ENCODE measurements around the gene RASGRP4. TPM values are rescaled to one million over a fixed set of nuclear protein-coding genes. Genes with fewer than 3 reads are reported as not detected.

Gene RASGRP4
- total RNA-seq, 1 donor from 2014 or later: 8.1 TPM

- peaks cover 16% of the 10 kb centered on the region for H3K36me3 Mint-ChIP-seq (ENCODE audit: low read depth, unreplicated experiment)
- DNase-seq (ENCODE audit: low spot score): no peak
- TF ChIP-seq, protein P1, sequence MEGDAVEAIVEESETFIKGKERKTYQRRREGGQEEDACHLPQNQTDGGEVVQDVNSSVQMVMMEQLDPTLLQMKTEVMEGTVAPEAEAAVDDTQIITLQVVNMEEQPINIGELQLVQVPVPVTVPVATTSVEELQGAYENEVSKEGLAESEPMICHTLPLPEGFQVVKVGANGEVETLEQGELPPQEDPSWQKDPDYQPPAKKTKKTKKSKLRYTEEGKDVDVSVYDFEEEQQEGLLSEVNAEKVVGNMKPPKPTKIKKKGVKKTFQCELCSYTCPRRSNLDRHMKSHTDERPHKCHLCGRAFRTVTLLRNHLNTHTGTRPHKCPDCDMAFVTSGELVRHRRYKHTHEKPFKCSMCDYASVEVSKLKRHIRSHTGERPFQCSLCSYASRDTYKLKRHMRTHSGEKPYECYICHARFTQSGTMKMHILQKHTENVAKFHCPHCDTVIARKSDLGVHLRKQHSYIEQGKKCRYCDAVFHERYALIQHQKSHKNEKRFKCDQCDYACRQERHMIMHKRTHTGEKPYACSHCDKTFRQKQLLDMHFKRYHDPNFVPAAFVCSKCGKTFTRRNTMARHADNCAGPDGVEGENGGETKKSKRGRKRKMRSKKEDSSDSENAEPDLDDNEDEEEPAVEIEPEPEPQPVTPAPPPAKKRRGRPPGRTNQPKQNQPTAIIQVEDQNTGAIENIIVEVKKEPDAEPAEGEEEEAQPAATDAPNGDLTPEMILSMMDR (IDR thresholded peaks at IDR 0.05; ENCODE audit: unreplicated experiment): no peak
- H3K4me3 Mint-ChIP-seq (ENCODE audit: unreplicated experiment): no peak overlapping the region
- no peak overlapping the region for H3K27ac Mint-ChIP-seq (ENCODE audit: unreplicated experiment)
- no peaks in the 10 kb centered on the region for H3K4me1 Mint-ChIP-seq (ENCODE audit: unreplicated experiment)
- H3K9me3 Mint-ChIP-seq (ENCODE audit: unreplicated experiment): no peaks in the 10 kb centered on the region
- H3K27me3 Mint-ChIP-seq (ENCODE audit: unreplicated experiment): peaks cover 19% of the 10 kb centered on the region
These were observed 22.2 kb upstream of the RASGRP4 start for GRCh38 chr19:38448225-38448624.

- TF ChIP-seq, protein P1 (IDR thresholded peaks at IDR 0.05; ENCODE audit: unreplicated experiment): no peak
- no peak for DNase-seq (ENCODE audit: low spot score)
- H3K4me3 Mint-ChIP-seq (ENCODE audit: unreplicated experiment): peak overlapping the region; percentile 52
- H3K27me3 Mint-ChIP-seq (ENCODE audit: unreplicated experiment): peaks cover 12% of the 10 kb centered on the region
- no peak overlapping the region for H3K27ac Mint-ChIP-seq (ENCODE audit: unreplicated experiment)
- peaks cover 15% of the 10 kb centered on the region for H3K36me3 Mint-ChIP-seq (ENCODE audit: low read depth, unreplicated experiment)
- peaks cover 3% of the 10 kb centered on the region for H3K4me1 Mint-ChIP-seq (ENCODE audit: unreplicated experiment)
- H3K9me3 Mint-ChIP-seq (ENCODE audit: unreplicated experiment): peaks cover 4% of the 10 kb centered on the region
These were observed 19.3 kb upstream of the RASGRP4 start for GRCh38 chr19:38445362-38445761.

DNA sequence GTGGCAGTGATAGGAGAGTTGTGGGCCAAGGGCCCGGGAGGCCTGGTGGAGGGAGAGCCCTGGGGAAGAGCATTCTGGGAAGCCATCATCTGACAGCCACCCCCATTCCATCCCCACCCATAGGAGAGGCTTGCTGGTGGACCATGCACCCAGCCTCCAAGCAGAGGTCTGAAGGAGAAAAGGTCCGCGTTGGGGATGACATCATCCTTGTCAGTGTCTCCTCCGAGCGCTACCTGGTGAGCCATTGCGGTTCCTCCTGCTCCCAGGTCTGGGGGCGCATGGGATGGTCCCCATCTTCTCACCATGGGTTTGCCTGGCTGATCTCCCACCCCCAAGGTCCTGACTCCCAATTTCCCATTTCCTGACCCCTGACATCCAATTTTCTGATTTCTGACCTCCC is 18.0 kb upstream of the RASGRP4 start:
- no peak overlapping the region for H3K27ac Mint-ChIP-seq (ENCODE audit: unreplicated experiment)

DNA sequence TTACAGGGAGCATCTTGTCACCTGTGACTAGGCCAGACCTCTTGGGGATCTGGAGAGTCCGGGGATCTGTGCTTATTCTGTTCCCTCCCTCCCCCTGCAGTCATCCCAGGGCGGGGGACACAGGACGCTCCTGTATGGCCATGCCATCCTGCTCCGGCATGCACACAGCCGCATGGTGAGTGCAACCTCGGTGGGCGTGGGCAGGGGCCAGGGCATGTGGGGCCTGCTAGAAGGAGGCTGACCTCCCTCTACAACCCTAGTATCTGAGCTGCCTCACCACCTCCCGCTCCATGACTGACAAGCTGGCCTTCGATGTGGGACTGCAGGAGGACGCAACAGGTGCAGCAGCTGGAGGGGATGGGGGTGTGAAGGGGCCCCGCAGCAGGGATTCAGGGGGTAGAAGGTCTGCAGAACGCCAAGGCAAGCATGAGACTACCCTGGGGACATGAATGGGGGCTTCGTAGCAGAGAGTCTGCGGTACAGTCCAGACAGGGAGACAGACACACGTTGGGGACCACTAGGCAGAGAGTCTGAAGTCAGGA is 17.5 kb upstream of the RASGRP4 start:
- H3K36me3 Mint-ChIP-seq (ENCODE audit: low read depth, unreplicated experiment): no peaks in the 10 kb centered on the region
- H3K9me3 Mint-ChIP-seq (ENCODE audit: unreplicated experiment): peaks cover 4% of the 10 kb centered on the region
- TF ChIP-seq, protein P1 (IDR thresholded peaks at IDR 0.05; ENCODE audit: unreplicated experiment): no peak
- DNase-seq (ENCODE audit: low spot score): no peak
- H3K27ac Mint-ChIP-seq (ENCODE audit: unreplicated experiment): no peak overlapping the region
- H3K4me1 Mint-ChIP-seq (ENCODE audit: unreplicated experiment): peaks cover 3% of the 10 kb centered on the region
- H3K27me3 Mint-ChIP-seq (ENCODE audit: unreplicated experiment): peaks cover 10% of the 10 kb centered on the region
- H3K4me3 Mint-ChIP-seq (ENCODE audit: unreplicated experiment): no peak overlapping the region

More for the DNA sequence above, 18.0 kb upstream of the RASGRP4 start:
- H3K9me3 Mint-ChIP-seq (ENCODE audit: unreplicated experiment): peaks cover 4% of the 10 kb centered on the region
- TF ChIP-seq, protein P1 (IDR thresholded peaks at IDR 0.05; ENCODE audit: unreplicated experiment): no peak
- H3K27me3 Mint-ChIP-seq (ENCODE audit: unreplicated experiment): peaks cover 10% of the 10 kb centered on the region
- no peak for DNase-seq (ENCODE audit: low spot score)
- H3K4me3 Mint-ChIP-seq (ENCODE audit: unreplicated experiment): no peak overlapping the region
- H3K4me1 Mint-ChIP-seq (ENCODE audit: unreplicated experiment): peaks cover 3% of the 10 kb centered on the region
- H3K36me3 Mint-ChIP-seq (ENCODE audit: low read depth, unreplicated experiment): peaks cover 4% of the 10 kb centered on the region

GRCh38 chr19:38442736-38443135 is 16.7 kb upstream of the RASGRP4 start:
- H3K36me3 Mint-ChIP-seq (ENCODE audit: low read depth, unreplicated experiment): no peaks in the 10 kb centered on the region
- peaks cover 4% of the 10 kb centered on the region for H3K9me3 Mint-ChIP-seq (ENCODE audit: unreplicated experiment)
- H3K4me1 Mint-ChIP-seq (ENCODE audit: unreplicated experiment): peaks cover 3% of the 10 kb centered on the region
- TF ChIP-seq, protein P1 (IDR thresholded peaks at IDR 0.05; ENCODE audit: unreplicated experiment): no peak
- no peak overlapping the region for H3K4me3 Mint-ChIP-seq (ENCODE audit: unreplicated experiment)
- no peak for DNase-seq (ENCODE audit: low spot score)
- H3K27ac Mint-ChIP-seq (ENCODE audit: unreplicated experiment): no peak overlapping the region
- H3K27me3 Mint-ChIP-seq (ENCODE audit: unreplicated experiment): peaks cover 12% of the 10 kb centered on the region
